Activated effector memory CD4-positive, alpha-beta T cell treated with Interleukin-2 at 50 U/mL for 16 hours (primary cell): ENCODE data around the gene IRAG1.

ENCODE experiments used
- DNase-seq: peaks from one replicate; pipeline ENCODE4 v3.0.0-alpha.2; 2020

IRAG1 gene

DNA sequence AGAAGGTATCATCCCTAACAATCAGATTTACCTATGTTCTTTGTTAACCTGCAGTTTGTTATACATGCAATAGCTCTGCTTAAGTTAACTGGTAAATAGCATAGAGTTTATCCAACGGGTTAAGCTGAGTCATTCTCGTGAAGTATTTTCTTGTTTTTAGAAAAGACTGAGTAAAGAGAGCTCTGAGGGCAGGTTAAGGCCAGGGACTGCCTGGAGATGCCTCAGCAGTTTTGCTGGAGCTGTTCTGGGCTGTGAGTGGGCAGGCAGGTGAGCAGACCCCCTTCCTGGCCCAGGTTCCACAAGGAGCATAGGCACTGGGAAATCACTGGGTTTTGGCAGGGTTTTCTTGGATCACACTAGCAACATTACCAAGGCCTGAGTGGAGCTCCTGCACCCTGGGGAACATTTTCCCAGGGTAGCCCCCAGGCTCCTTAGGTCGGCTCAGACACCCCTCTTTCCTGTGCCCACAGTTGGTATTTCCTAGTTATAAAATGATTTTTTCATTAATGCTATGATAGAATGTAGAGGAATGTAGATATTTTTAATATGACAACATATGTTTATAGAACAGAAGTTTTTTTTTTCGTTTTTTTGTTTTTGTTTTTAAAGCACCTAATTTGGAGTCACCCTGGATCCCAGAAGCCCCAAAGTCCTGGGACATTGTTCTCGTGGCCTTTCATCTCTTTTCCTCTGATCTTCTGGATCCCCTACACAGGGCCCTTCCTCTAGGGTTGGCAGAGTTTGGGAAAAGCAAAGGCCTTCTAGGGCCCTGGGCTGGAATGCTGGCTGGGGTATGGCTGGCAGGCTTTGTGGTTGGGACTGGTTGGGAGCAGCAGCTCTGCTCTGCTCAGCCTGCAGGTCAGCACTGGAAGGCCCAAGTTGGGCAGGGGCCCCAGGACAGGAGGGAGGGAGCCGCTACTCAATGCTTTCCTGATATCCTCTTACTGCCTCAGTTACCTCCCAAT, 26.7 kb downstream of the IRAG1 start:
- DNase-seq: no peak

DNA sequence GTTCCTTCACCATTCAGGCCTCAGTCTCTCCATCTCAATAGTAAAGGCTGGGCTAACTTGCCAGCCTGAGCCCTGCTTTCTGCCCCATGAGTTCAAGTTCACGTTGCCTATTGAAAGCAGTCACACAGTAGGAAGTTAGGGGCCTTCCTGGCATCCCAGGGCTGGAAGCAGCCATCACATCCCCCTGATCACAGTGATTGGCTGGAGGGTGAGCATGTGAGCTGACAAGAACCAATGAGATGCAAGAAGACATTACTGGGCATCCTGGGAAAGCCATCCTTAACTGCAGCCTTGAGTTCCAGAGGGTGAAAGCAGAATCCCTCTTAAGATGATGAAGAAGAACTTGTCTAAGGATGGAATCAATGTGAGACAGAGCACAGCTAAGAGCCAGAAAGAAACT, 29.1 kb downstream of the IRAG1 start:
- DNase-seq: no peak

DNA sequence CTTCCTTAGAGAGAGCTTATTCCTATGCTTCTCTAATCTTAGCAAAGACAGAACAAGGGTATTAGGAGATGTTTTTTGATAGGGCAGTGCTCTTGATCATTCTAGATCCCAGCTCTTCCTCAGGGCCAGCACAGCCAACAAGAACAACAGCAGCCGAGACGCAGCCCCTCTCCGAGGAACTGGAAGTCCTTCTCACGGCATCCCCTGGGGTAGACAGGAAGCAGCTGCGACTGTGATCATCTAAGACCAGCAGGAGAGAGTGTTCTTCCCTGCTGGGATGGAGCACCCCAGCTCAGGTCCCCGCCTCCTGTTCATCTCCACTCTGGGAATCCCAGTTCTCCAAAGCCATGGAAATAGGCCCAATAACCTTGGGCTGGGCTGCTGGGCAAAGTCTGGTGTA, 29.6 kb downstream of the IRAG1 start:
- DNase-seq: no peak

DNA sequence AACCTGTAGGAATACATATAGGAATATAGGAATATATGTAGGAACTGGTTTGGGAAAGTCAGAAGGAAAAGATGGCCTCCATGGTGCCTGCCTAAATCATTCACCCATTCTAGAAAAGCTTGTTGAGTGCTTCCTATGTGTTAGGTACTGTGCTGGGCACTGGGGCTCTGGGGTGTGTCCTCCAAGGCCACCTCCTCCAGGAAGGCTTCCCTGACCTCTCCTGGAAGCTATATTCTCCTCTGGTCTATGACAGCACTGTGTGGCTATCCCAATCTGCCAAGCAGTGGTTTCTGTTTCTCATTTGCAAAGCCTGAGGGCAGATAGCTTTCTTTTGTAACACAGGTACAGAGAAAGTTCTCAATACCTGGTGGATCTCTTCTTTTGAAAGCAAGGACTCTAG, 30.2 kb downstream of the IRAG1 start:
- no peak for DNase-seq

DNA sequence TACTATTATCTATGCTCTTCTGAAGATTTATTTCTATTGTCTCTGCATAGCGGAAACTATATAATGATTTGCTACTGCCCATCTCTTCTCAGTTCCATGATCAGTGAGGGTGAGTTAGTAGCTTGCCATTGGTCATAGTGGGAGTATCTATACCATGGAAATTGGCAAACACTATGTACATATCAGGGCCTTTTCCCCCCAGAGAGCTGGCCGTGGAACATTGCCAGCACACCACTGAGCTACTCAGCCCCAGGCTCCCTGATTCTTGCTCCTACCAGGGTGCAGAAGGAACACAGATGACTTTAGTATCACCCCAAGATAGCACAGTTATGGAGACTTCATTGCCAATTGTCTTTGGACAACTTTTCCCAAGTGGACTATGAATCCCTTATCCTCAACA, 33.2 kb downstream of the IRAG1 start:
- no peak for DNase-seq

DNA sequence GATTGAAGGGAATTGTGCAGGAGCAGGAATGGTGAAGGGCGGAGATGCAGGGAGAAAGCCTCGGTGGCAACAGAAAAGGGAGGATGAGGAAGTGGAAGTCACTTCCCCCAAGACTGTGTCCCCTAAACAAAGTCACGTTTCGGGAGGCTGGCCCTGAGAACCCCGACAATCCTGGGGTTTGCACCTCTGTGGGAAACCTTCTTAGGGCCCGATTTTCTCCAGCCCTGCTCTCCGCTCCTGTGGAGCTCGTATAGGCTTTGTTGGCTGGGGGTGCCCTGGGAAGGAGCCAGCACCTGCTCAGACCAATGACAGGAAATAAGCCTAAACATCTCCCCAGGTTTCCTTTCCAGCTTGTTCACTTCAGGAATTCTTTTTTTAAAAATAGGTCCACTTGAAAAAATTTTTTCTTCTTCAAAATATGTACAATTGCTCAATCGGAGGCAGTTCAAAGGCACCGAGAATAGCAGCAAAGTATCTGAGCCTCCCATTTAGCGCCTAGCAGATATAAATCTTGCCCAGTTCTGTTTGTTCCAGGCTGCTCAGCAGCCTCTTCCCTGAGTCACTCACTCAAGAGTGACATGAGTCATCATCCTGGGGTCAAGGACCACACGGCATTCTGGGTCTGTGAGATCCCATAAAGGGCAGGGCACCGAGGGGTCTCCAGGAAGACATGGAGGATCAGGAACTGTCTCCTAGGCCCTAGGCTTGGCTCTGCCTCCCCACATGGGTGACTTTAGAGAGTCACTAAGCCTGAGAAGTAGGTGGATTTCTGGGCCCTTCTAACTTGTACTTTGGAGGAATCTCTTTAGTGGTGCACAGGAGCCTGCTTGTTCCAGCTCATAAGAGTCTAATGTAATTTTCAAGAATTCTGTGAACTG, 34.0 kb downstream of the IRAG1 start:
- no peak for DNase-seq

DNA sequence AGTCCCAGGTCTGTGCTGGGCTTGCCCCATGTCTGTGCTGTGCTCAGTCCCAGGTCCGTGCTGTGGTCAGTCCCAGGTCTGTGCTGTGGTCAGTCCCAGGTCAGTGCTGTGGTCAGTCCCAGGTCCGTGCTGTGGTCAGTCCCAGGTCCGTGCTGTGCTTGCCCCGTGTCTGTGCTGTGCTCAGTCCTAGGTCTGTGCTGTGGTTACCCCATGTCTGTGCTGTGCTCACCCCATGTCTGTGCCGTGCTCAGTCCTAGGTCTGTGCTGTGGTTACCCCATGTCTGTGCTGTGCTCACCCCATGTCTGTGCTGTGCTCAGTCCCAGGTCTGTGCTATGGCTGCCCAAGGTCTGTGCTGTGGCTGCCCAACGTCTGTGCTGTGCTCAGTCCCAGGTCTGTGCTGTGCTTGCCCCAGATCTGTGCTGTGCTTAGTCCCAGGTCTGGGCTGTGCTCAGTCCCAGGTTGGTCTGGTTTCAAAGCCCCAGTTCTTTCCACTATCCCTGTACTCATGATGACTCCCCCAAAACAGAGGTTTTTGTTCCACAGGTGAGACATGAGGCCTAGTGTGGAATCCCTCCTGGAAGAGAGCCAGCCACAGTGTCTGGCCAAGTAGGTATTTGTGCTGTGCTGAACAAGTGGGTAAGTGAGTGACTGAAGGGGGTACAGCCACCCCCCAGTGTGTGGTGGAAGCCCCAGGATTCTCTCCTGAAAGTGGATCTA, 34.8 kb downstream of the IRAG1 start:
- no peak for DNase-seq

DNA sequence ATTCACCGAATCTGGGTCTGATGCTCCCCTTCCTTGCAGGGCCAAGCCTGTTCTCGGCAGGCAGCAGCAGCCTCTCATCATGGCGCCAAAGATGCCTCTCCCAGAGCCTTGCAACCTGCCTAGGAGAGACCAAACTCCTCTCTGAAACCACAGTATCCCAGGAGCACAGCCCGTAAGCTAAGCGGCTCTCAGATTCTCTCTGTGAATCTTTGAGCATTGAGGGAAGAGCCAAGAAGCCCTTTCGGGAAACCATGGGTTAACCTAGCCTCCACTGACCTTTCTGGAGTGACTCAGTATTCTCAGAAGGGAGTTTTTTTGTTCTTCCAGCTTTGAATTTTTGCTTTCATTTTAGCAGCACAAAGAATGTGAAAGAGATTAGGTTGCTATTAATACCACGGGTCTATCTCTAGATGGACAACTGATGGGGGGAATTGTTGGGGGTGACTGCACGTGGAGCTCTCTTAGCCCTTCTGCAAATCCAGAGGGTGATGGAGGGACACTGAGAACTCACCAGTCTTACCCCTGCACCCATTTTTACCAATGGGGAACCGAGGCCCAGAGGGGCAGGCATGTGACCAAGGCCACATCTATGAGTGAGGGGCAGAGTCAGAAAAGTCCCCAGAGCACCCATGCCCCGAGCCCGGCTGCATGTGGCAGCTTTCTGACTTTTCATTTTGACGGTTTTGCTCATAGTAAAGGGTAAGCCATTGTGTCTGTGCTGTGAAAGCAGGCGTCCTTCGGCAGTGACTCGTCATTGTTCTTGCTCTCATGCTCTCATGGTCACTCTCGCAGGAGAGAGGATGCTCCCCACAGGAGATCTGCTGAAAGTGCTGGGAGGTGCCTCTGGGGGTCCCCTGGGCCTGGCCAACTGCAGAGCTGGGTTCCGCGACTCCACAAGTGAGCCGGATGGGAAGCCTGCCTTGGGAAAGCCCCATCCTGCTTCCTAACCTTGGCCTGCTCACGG, 36.0 kb downstream of the IRAG1 start:
- no peak for DNase-seq

DNA sequence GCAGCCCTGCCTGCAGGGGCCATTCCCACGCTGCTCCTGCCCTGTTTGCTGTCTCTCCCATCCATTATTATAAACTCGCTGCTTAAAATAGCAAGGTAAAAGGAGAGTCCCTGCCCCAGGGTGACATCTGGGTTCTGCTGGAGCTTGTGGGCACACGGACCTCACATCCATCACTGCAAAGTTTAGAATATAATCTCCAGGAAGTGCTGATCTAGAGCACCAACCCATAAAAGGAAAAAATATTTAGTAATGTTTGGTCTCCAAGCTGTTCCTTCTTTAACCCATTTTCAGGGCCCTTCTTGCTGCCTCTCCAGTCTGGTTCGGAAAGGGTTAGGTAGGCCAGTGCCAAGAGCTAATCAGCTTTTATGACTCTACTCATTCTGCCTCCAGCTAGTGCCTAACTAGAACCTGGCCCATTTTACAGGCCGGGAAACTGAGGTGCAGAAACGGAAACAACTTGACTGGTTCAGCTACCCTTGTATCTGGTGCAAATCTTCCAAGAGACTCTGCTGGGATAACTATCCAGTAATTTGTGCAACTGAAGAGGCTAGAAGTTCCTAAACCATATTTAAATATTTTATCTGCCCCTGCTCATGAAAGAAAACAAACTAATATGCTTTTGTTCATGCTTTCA, 37.5 kb downstream of the IRAG1 start:
- DNase-seq: no peak

DNA sequence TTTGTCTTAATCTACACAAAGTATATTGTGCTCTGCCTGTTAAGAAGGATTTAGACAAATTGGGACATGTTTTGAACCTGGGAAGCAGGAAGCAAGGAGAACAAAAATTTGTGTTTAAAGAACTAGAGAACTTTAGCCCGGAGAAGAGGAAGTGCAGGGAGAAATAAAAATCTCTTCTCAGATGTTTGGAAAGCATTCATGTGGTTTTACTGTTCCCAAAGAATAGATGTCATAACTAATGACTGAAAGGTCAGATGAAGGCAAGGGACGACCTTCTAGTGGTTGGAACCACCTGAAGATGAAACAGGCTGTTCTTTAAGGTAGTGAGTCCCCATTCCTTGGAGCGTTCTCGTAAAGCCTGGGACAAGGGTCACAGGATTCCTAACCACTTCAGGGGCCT, 38.3 kb downstream of the IRAG1 start:
- no peak for DNase-seq

DNA sequence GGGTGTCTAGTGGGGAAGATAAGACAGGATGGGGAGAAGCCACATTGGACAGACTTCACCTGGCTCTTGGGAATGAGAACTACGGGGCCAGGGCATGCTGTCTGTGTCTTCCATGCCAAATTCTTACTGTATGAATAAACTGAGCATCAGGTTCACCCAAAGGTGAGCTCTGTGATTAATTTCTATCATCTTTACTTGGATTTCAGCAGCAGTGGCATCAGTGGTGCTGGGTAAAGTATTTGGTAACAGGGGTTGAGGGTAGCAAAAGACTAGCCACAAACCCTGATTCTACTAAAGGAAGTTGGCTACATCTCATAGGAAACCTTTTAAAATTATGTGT, 38.8 kb downstream of the IRAG1 start:
- no peak for DNase-seq

DNA sequence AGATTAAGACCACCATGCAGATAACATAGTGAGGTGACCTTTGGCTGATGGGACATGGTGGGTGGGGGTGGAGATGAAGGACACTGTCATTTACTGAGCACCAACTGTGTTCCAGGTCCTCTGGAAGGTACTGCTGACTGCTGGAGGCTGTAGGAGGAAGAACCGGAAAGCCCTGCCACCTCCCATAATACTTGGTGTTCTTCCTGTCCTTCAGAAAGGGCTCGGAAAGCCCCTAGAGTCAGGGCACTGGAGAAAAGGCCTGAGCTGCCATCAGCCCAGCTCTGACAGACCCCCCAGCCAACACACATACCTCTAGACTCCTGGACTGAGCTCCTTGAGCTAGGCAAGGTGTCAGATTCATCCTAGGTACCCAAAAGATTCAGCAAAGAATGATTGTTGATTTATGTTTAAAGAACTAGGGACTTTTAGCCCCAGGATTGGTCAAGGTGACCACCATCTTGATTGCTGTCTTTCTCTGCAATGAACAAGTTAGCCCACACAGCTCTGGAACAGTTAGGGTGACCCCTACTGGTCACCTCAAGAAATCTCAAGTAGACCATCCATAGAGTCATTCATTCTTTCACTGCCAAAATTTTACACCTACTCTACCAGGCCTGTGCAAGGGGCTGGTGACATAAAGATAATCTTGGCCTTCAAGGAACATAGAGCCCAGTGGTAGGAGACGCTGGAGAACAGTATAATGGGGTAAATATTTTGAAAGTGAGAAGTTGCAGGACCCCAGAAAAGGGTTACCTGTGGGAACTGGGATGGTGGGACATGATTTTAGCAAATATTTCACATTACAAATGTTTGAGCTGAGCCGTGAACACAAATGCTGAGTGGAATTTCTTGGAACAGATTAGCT, 39.4 kb downstream of the IRAG1 start:
- no peak for DNase-seq

DNA sequence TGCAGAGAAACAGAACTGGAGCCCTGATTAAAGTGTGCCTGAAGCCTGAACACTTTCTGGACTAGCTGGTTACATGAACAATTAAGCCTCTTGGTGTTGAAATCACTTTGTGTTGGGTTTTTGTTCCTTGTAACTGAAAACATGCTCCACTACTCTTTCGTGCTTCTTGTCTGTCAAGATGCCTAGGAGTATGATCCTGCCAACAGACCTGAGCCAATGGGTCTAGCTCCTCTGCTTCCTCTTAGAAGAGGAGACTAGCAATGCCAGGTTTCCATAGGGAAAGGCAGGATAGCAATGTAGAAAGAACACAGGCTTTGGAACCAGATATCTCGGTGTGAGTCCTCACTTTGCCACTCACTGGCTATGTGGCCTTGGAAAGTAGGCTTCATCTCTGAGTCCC, 40.3 kb downstream of the IRAG1 start:
- no peak for DNase-seq

DNA sequence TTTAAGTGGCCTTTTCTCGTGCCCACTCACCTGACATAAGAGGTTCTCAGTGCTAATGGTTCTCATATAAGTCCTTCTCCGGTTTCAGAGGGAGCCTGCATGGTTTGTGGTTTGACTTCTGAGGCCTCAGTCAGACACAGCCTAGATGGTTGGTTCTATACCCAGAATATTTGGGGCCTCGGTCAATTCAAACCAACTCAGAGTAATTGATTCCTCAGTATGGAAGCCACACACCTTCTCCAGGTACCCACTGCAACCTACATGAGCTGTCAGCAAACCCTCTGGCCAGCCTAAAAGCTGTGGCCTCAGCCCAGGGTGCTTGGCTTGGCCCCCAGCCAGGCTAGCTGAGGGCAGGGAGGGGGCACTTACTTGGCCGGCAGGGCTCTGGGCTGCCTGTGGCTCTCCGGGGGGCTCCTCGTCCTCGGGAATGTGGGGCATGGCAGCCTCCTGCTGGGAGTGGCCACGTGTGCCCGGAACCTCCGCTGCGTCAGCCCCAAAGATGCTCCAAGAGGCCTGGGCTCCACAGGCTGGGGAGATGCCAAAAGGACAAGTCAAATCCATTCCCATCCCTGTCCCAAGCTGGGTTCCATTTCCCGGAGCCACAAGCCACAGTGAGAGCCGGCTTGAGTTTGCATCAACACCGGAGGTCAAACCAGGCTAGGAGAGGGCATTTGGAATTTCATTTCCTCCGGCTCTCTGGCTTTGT, 41.7 kb downstream of the IRAG1 start:
- no peak for DNase-seq

DNA sequence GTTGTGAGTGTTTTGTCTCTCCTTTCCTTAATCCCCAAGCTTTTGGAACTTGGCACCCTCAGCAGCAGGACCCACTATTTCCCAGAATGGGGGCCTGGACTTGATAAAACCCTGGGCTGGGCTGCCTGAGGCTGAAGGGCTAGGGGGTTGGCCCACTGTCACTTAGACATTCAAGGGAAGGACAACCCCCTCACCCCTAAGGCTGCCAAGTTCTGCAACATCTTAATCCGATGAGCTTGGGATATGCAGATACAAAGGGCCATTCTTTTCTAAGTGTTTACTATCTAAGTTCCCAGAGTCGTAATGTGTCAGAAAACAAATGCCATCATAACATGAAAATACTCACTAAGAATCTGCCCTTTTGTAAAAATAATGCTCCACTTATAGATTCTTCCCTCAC, 42.9 kb downstream of the IRAG1 start:
- DNase-seq: no peak

DNA sequence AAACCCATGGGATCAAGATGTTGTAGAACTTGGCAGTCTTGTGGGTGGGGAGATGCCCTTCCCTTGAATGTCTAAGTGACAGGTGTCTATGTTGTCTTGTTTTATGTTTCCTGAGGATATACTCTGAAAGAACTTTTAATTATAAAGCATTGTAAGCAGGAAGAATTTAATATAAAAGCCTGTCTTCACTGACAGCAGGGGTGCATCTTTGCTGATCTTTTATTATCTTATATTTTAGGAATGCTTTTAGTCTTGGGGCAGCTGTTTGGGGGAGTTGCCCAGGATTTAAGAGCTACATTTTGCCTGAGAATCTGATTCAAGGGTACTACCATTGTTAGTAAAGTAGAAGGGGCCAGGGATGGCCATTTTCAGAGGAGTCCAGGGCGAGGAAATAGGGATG, 43.4 kb downstream of the IRAG1 start:
- DNase-seq: no peak

DNA sequence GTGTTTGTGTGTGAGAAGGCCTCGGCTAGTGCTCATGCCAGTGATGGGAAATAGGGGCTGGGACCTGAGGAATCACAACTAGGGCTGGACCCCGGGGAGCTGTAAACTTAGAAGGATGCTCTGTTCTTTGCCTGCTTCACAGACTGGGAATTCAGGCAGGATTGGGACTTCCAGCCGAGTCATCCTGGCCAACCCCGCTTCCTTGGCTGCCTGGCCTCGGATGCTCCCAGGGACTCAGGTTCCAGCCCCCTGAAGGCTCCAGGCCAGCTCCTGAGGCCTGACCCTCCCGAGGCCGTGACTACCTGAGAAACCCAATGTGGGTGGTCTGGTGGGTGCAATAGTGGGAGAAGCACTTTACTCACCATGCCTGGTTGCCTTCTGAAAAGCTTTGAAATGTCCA, 44.7 kb downstream of the IRAG1 start:
- no peak for DNase-seq

DNA sequence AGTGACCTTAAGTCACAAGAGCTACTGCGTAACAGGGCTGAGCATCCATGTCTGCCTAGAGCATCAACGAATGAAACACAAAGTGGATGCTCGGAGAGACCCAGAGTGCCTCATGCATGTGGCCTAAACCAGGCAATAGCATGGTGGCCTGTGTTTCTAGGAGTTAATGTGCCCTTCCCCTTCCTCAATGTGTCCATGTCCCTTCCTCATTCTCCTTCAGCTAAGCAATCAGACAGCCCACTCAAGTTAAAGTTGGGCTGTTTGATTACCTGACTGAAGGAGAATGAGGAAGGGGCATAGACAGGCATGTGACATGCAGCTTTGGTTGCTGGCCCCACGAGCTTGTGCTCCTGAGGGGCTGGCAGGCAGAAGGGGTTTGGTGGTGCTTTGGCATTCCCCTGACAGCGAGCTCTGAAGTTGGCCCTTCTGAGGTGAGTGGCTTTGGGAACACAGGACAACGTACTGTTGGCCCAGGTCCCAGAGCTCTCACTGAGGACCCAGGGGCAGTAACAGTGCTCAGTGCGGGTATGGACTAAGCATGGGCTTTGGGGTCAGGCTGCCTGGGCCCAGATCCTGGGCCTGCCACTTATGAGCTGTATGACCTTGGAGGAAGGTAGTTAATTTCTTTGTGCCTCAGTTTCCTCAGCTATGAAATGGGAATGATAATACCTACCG, 46.7 kb downstream of the IRAG1 start:
- no peak for DNase-seq

DNA sequence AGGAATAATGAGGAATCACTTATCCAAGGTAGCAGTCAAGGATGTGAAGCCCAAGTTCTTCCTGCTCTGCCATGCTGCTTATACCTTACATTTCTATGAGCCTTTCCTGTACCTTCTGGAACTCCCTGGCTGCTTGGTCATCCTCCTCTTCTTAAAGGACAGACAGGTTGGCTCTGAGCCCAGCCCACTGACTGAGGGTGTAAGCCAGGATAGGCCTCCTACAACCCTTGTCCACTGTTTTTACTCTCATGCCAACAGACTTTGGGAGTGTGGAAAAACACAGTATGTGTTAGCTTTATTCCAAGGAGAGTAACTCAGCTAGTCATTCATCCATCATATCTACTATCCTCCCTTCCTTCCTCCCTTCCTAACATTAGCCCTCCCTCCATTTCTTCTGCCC, 47.5 kb downstream of the IRAG1 start:
- no peak for DNase-seq
